Ishikawa (cell line): Measurements from ENCODE around the gene GNG5.

ENCODE experiments used
- CREB1 ChIP-seq: IDR thresholded peaks from 2 replicates; pipeline ENCODE4 v1.6.1; 2012; ENCODE audit warnings: low read depth
- EGR1 ChIP-seq: IDR thresholded peaks from 2 replicates; pipeline ENCODE4 v1.6.1; 2012
- RAD21 ChIP-seq: IDR thresholded peaks from 2 replicates; pipeline ENCODE4 v1.6.1; 2012; ENCODE audit warnings: low read depth

GRCh38 chr1:84525779-84526178, 19.4 kb upstream of the GNG5 start:
- TF ChIP-seq RAD21 = no peak
- TF ChIP-seq CREB1 = no peak
- TF ChIP-seq EGR1 = no peak
